HepG2 (cell line): ENCODE measurements around the gene VARS2. TPM values are rescaled to one million over a fixed set of nuclear protein-coding genes. Genes with fewer than 3 reads are reported as not detected.
A peak's percentile ranks its signal among the peaks of the same experiment; 100 is the strongest.

Experiments
- GTF2F1 ChIP-seq: fragments of 150-350 bp; IDR thresholded peaks from 2 replicates; pipeline ENCODE4 v1.6.1; 2014; ENCODE audit warnings: low read length
- HNF1A ChIP-seq, 2 experiments: sonication (generic) in 1 of 2; formaldehyde crosslinking in 1 of 2; IDR thresholded peaks; 2 replicates each; pipeline versions ENCODE4 v1.4.0 to v1.6.1; 2016 to 2020; ENCODE audit warnings: borderline replicate concordance in 1 of 2, low read depth in 1 of 2, mild to moderate bottlenecking in 1 of 2, missing genetic modification reagents in 1 of 2
- IKZF4 ChIP-seq: sonication (generic); formaldehyde crosslinking; IDR thresholded peaks from 2 replicates; pipeline ENCODE4 v1.5.1; 2020; ENCODE audit warnings: borderline replicate concordance, mild to moderate bottlenecking, low read depth, missing genetic modification reagents; ENCODE audit errors: not compliant biosample characterization
- JDP2 ChIP-seq: sonication (generic); formaldehyde crosslinking; IDR thresholded peaks from 2 replicates; pipeline ENCODE4 v1.8.1; 2022; ENCODE audit warnings: missing genetic modification reagents, borderline replicate concordance
- KAT7 ChIP-seq: IDR thresholded peaks from 2 replicates; pipeline ENCODE4 v1.6.1; 2018; ENCODE audit warnings: borderline replicate concordance, missing compliant biosample characterization
- MTA3 ChIP-seq: sonication (generic); formaldehyde crosslinking; IDR thresholded peaks from 2 replicates; pipeline ENCODE4 v1.4.0; 2020; ENCODE audit warnings: missing genetic modification reagents
- NFKBIZ ChIP-seq: IDR thresholded peaks from 2 replicates; pipeline ENCODE4 v1.6.1; 2018; ENCODE audit warnings: missing genetic modification reagents, missing compliant biosample characterization
- REST ChIP-seq, 2 experiments: IDR thresholded peaks; 2 replicates each; pipeline ENCODE4 v1.6.1; 2011 to 2012; ENCODE audit warnings: low read length in 2 of 2, borderline replicate concordance in 1 of 2, low read depth in 1 of 2, mild to moderate bottlenecking in 1 of 2, moderate library complexity in 1 of 2
- SOX13 ChIP-seq, 3 experiments: fragments of 450-650 bp in 1 of 3; sonication (generic) in 1 of 3; formaldehyde crosslinking in 1 of 3; IDR thresholded peaks in 2 of 3; conservative IDR thresholded peaks in 1 of 3; 2 replicates each; pipeline versions ENCODE4 v1.5.0 to v1.6.1; 2016 to 2020; ENCODE audit warnings: antibody characterized with exemption in 1 of 3, mild to moderate bottlenecking in 1 of 3, missing compliant biosample characterization in 1 of 3, missing genetic modification reagents in 1 of 3, moderate library complexity in 1 of 3
- TGIF2 ChIP-seq: IDR thresholded peaks from 2 replicates; pipeline ENCODE4 v1.6.1; 2016; ENCODE audit warnings: control low read depth, missing compliant biosample characterization
- THAP7 ChIP-seq: sonication (generic); formaldehyde crosslinking; IDR thresholded peaks from 2 replicates; pipeline ENCODE4 v1.8.1; 2023; ENCODE audit warnings: mild to moderate bottlenecking, missing genetic modification reagents
- ZNF644 ChIP-seq: IDR thresholded peaks from 2 replicates; pipeline ENCODE4 v1.6.1; 2016; ENCODE audit warnings: low read depth
- ZNF687 ChIP-seq: sonication (generic); formaldehyde crosslinking; IDR thresholded peaks from 2 replicates; pipeline ENCODE4 v1.5.1; 2020; ENCODE audit warnings: mild to moderate bottlenecking, missing genetic modification reagents, moderate library complexity
- polyA plus RNA-seq, 8 experiments: library from polyadenylated mRNA; depleted of rRNA in 3 of 8; stranded (reverse) in 7 of 8; unstranded in 1 of 8; fragments of >200 nt; fragmentation: Illumina TruSeq in 4 of 8; extraction: Trizol in 4 of 8; gene quantifications; 2 replicates each; pipeline versions ENCODE4 v1.2.1 to v1.2.3, GENCODE V29; 2011 to 2016; ENCODE audit warnings: low read depth in 4 of 8, missing spikeins in 1 of 8, mixed read lengths in 1 of 8; ENCODE audit not compliant: insufficient read depth in 1 of 8
- total RNA-seq, 5 experiments: library from RNA; depleted of rRNA; stranded (reverse); fragments of >200 nt; fragmentation: Illumina TruSeq; extraction: Trizol; gene quantifications; 2 replicates each; pipeline ENCODE4 v1.2.3, GENCODE V29; 2016; ENCODE audit warnings: low read depth in 1 of 5

VARS2 gene
- total and polyA plus RNA-seq, 2 of the 13 experiments (the other 11 are each of a cell fraction or from before 2014, with no cell fraction given), result 61.8 to 71.8 TPM

GRCh38 chr6:30885999-30886896 lies 27.8 kb upstream of the VARS2 start (continued):
- TF ChIP-seq TGIF2 (peak; percentile 69; the same call in 1 of the 2 replicates), KAT7 (CRISPR knock-in tag) (peak; percentile 63; the same call in 1 of the 2 replicates), NFKBIZ (CRISPR knock-in tag) (peak; percentile 21; the same call in 1 of the 2 replicates), REST (IDR thresholded peaks at IDR 0.05; ENCODE audit: borderline replicate concordance in 1 of 2, low read depth in 1 of 2, low read length in 2 of 2) (0 out of 4 replicates have a peak, but pooled peaks of 1 of the 2 experiments have one; percentile 11), ZNF687 (peak; percentile 52; the same call in 1 of the 2 replicates), IKZF4 (peak; percentile 63), THAP7 (no peak), GTF2F1 (no peak), ZNF644 (CRISPR knock-in tag) (0 out of 2 replicates have a peak, but pooled peaks have one; percentile 37), MTA3 (CRISPR knock-in tag) (no peak), SOX13 (IDR thresholded peaks at IDR 0.05) (peak; percentile 55; the same call in 1 of the 2 replicates), SOX13 (CRISPR knock-in tag; conservative IDR thresholded peaks at IDR 0.05 in 1 of 2, IDR thresholded peaks at IDR 0.05 in 1 of 2) (peak in 1 of 2 experiments; percentile 59; a peak in 2 of 4 replicates), HNF1A (IDR thresholded peaks at IDR 0.05; ENCODE audit: low read depth) (no peak), HNF1A (CRISPR knock-in tag; IDR thresholded peaks at IDR 0.05; ENCODE audit: borderline replicate concordance) (peak; percentile 25; the same call in 1 of the 2 replicates), JDP2 (CRISPR knock-in tag) (no peak)
